ENCODE measurements around the gene OSBPL7.

DNA sequence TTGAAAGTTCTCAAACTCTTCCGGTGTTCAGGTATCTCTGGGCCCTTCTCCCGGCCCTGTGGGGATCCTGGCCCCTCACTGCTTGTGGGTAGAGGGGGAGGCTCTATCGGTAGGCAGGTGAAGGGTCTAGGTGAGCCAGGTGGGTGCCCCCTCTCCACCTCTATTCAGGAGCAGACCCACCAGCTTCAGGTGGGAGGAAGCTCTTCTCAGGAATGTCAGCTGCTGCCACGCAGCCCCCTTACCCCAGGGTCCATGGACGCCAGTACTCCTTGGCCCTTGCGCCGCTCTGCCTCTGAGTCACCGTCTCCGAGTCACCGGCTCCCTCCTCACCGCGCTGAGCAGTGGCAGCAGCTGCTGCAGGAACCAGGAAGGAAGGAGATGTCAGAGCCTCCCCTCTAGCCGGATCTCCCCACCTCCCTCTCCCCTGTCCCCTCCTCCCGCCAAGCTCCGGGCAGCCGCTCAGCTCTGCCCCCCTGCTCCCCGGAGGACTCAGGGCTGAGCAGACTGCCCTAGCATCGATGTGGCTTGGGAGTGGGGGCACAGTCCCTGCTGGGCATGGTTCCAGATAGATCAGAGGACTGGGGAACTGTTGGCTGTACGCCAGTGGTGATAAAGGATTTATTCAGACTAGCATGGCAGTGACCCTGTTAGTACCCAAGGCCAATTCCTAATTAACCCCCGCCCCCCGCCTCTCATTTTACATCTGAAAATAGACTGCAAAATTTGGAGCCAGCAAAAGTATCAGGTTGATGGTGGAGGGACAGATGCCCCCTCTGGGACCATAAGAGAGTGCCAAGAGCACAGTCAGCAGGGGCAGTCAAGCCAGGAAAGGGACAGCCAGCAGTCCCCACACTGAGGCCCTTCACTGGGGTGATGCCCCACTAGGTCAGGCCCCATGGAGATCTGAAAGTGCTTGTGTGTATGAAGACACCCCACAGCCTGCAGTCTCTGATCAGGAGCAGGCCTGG is at the start of gene OSBPL7:
- TF ChIP-seq, protein P1, sequence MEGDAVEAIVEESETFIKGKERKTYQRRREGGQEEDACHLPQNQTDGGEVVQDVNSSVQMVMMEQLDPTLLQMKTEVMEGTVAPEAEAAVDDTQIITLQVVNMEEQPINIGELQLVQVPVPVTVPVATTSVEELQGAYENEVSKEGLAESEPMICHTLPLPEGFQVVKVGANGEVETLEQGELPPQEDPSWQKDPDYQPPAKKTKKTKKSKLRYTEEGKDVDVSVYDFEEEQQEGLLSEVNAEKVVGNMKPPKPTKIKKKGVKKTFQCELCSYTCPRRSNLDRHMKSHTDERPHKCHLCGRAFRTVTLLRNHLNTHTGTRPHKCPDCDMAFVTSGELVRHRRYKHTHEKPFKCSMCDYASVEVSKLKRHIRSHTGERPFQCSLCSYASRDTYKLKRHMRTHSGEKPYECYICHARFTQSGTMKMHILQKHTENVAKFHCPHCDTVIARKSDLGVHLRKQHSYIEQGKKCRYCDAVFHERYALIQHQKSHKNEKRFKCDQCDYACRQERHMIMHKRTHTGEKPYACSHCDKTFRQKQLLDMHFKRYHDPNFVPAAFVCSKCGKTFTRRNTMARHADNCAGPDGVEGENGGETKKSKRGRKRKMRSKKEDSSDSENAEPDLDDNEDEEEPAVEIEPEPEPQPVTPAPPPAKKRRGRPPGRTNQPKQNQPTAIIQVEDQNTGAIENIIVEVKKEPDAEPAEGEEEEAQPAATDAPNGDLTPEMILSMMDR (tag by site-specific recombination; IDR thresholded peaks at IDR 0.05) = peak; percentile 92
- peak; percentile 23; the same call in 1 of the 2 replicates for TF ChIP-seq ZBTB21 (tag by site-specific recombination; IDR thresholded peaks at IDR 0.05)
- no peak for TF ChIP-seq ZNF23 (tag by site-specific recombination; IDR thresholded peaks at IDR 0.05; ENCODE audit: borderline replicate concordance)
- TF ChIP-seq, protein P2, sequence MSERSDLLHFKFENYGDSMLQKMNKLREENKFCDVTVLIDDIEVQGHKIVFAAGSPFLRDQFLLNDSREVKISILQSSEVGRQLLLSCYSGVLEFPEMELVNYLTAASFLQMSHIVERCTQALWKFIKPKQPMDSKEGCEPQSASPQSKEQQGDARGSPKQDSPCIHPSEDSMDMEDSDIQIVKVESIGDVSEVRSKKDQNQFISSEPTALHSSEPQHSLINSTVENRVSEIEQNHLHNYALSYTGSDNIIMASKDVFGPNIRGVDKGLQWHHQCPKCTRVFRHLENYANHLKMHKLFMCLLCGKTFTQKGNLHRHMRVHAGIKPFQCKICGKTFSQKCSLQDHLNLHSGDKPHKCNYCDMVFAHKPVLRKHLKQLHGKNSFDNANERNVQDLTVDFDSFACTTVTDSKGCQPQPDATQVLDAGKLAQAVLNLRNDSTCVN (tag by site-specific recombination; optimal IDR thresholded peaks at IDR 0.05) = peak; percentile 14
- peak; percentile 86 for TF ChIP-seq ZNF660 (tag by site-specific recombination; IDR thresholded peaks at IDR 0.05)
- TF ChIP-seq OSR2 (tag by site-specific recombination; IDR thresholded peaks at IDR 0.05) = peak; percentile 58; the same call in 1 of the 2 replicates
- TF ChIP-seq, protein P3, sequence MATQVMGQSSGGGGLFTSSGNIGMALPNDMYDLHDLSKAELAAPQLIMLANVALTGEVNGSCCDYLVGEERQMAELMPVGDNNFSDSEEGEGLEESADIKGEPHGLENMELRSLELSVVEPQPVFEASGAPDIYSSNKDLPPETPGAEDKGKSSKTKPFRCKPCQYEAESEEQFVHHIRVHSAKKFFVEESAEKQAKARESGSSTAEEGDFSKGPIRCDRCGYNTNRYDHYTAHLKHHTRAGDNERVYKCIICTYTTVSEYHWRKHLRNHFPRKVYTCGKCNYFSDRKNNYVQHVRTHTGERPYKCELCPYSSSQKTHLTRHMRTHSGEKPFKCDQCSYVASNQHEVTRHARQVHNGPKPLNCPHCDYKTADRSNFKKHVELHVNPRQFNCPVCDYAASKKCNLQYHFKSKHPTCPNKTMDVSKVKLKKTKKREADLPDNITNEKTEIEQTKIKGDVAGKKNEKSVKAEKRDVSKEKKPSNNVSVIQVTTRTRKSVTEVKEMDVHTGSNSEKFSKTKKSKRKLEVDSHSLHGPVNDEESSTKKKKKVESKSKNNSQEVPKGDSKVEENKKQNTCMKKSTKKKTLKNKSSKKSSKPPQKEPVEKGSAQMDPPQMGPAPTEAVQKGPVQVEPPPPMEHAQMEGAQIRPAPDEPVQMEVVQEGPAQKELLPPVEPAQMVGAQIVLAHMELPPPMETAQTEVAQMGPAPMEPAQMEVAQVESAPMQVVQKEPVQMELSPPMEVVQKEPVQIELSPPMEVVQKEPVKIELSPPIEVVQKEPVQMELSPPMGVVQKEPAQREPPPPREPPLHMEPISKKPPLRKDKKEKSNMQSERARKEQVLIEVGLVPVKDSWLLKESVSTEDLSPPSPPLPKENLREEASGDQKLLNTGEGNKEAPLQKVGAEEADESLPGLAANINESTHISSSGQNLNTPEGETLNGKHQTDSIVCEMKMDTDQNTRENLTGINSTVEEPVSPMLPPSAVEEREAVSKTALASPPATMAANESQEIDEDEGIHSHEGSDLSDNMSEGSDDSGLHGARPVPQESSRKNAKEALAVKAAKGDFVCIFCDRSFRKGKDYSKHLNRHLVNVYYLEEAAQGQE (tag by site-specific recombination; IDR thresholded peaks at IDR 0.05) = no peak
- TF ChIP-seq ZNF792 (tag by site-specific recombination; IDR thresholded peaks at IDR 0.05) = no peak
- no peak for TF ChIP-seq FEZF1 (tag by site-specific recombination; IDR thresholded peaks at IDR 0.05)
- TF ChIP-seq GLIS2 (tag by site-specific recombination; IDR thresholded peaks at IDR 0.05) = peak; percentile 60
- TF ChIP-seq ZNF629 (tag by site-specific recombination; IDR thresholded peaks at IDR 0.05) = peak; percentile 56; the same call in 1 of the 2 replicates
- TF ChIP-seq ZNF335 (tag by site-specific recombination; conservative IDR thresholded peaks at IDR 0.05) = peak; percentile 73

Measured in HEK293 (cell line).